Sigmoid colon (tissue), 7 donors: ENCODE data around the gene MEA1. TPM values are rescaled to one million over a fixed set of nuclear protein-coding genes. Genes with fewer than 3 reads are reported as not detected.

ENCODE experiments used
- DNase-seq: peaks from one replicate; pipeline ENCODE4 v3.0.0-alpha.2; 2019
- H3K27ac ChIP-seq, 4 donors: fragments of 200-600 bp; sonication (generic); one replicate each; pipeline ENCODE4 v1.5.1; 2016 to 2019; ENCODE audit warnings: mild to moderate bottlenecking in 1 of 4
- H3K27me3 ChIP-seq, 3 donors: fragments of 200-600 bp; sonication (generic); one replicate each; pipeline ENCODE4 v1.5.1; 2019; ENCODE audit warnings: mild to moderate bottlenecking in 1 of 3
- H3K36me3 ChIP-seq, 4 donors: fragments of 200-600 bp; sonication (generic); one replicate each; pipeline ENCODE4 v1.5.1; 2016 to 2019
- H3K4me1 ChIP-seq, 4 donors: fragments of 200-600 bp; sonication (generic); one replicate each; pipeline ENCODE4 v1.5.1; 2017 to 2019
- H3K4me3 ChIP-seq, 4 donors: fragments of 200-600 bp; sonication (generic); one replicate each; pipeline ENCODE4 v1.5.1; 2017 to 2019; ENCODE audit warnings: mild to moderate bottlenecking in 2 of 4, moderate library complexity in 1 of 4
- H3K9me3 ChIP-seq, 4 donors: fragments of 200-600 bp in 3 of 4; sonication (generic) in 3 of 4; one replicate each; pipeline versions ENCODE4 v1.5.1 to v1.6.1; 2013 to 2019
- CTCF ChIP-seq, 4 experiments: fragments of 450-650 bp in 3 of 4; fragments of 200-600 bp in 1 of 4; IDR thresholded peaks; one replicate each; pipeline ENCODE4 v1.5.1; 2016 to 2019; ENCODE audit warnings: antibody characterized with exemption in 4 of 4, mild to moderate bottlenecking in 3 of 4, moderate library complexity in 2 of 4
- EP300 ChIP-seq, 4 donors: sonication (generic); formaldehyde crosslinking; IDR thresholded peaks; one replicate each; pipeline ENCODE4 v1.6.1; 2017; ENCODE audit warnings: antibody characterized with exemption in 4 of 4
- POLR2A ChIP-seq, 2 donors: fragments of 450-650 bp; IDR thresholded peaks; one replicate each; pipeline ENCODE4 v1.6.1; 2016; ENCODE audit warnings: antibody characterized with exemption in 2 of 2, mild to moderate bottlenecking in 2 of 2, moderate library complexity in 2 of 2
- POLR2AphosphoS5 ChIP-seq, 4 donors: sonication (generic); formaldehyde crosslinking; IDR thresholded peaks; one replicate each; pipeline ENCODE4 v1.6.1; 2017; ENCODE audit warnings: antibody characterized with exemption in 4 of 4
- WGBS, 2 donors: extraction: QIAGEN DNeasy Blood & Tissue Kit; methylation state at CpG; one replicate each; pipeline ENCODE4 v1.1.7; 2013; 5-methylcytosine and 5-hydroxymethylcytosine counted together
- intact Hi-C: fragments of 100-400 bp; cut with DNase I; formaldehyde crosslinking; loops from one replicate; pipeline ENCODE4 v1.15.1; 2023
- polyA plus RNA-seq, 3 donors: library from polyadenylated mRNA; stranded (reverse); fragments of 200-250 nt; gene quantifications; one replicate each; pipeline ENCODE4 v1.2.3, GENCODE V29; 2013
- total RNA-seq, 4 donors: library from RNA; depleted of rRNA; stranded (reverse); fragments of >200 nt; gene quantifications; one replicate each; pipeline ENCODE4 v1.1.0, GENCODE V29; 2016
- donor health status: healthy with polysubstance abuse.
- donor health status: Bipolar disorder and iron deficiency.
- donor health status: healthy.

The MEA1 gene
- total and polyA plus RNA-seq, 7 donors = 49.0 to 93.1 (median 73.8) TPM

DNA sequence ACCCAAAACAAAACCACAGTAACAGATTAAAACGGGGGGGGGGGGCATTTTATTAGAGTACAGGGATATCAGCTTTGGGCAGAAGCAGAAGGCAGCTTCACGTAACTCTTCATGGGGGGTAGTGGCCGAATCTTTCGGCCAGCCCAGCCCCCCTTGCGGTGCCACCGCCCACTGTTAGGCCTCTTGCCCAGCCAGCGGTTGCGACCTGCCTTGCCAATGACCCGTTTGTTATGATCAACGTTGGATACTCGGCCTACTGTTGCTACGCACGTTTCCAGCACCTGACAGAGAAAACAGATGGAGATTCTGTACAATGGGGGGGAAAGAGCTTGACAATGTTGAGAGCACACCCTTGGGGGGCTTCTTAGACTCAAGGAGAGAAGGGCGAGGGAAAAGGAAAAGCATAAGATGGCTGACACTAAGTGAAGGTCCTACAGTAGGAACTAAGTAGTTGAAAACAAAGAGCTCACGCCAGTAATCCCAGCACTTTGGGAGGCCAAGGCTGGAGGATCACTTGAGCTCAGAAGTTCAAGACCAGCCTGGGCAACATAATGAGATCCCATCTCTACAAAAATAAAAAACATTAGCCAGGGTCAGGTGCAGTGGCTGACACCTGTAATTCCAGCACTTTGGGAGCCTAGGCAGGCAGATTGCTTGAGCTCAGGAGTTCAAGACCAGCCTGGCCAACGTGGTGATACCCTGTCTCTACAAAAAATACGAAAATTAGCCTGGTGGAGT, 40.6 kb upstream of the MEA1 start:
- peaks cover 0 to 29% (median 23%) of the 10 kb centered on the region in 4 donors for H3K4me1 ChIP-seq
- peak overlapping the region; percentile 92 to 95 (median 94) for H3K27ac ChIP-seq
- DNase-seq = no peak
- peaks cover 3 to 39% (median 8%) of the 10 kb centered on the region in 4 donors for H3K36me3 ChIP-seq
- WGBS, 2 donors = 76 to 78% methylated on average over 17 of the region's 17 CpGs
- peak overlapping the region; percentile 48 to 78 (median 71) for H3K4me3 ChIP-seq
- intact Hi-C loops = loop anchor here (2.0 to 5.0 kb wide), 2 partner anchors 76 to 88 kb away; partner anchors contain the start of gene PEX6
- TF ChIP-seq POLR2A (IDR thresholded peaks at IDR 0.05) (no peak), CTCF (IDR thresholded peaks at IDR 0.05) (no peak), POLR2AphosphoS5 (IDR thresholded peaks at IDR 0.05) (no peak), EP300 (IDR thresholded peaks at IDR 0.05) (no peak)
- H3K27me3 ChIP-seq = no peaks in the 10 kb centered on the region
- no peaks in the 10 kb centered on the region for H3K9me3 ChIP-seq

DNA sequence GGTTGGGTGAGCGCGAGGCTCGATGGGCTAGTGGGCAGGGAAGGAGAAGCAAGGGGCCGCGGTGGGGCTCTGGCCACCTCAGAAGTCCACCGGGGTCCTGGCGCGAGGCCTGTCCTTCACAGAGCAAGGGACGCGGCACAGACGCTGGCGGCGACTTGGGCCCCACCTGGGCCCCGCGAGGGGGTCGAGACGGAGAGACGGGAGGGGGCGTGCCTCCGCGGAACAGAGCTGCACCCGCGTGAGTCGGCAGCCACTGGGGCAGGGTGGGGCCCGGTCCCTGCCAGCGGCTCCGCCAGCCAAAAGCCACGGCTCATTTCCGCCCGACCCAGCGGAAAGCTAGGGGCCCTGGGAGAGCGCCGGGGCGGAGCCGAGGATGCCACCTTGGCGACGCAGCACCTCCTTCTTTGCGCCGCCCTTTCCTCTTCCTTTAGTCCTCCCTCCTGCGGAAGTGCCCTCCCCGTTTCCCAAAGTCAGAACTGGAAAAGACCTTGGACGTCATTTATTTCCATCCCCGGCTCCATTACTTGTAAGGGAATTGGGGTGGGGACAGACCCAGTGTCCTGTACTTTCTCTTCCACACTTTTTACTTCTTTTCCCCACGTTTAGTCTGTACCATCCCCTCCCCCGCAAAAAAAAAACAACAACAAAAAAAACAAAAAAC, 39.9 kb upstream of the MEA1 start, which contains the start of gene CUL7:
Gene CUL7 (minus strand): TSS at position 307 of the 661 bp plus-strand sequence. CDS start 1,063 bp downstream, outside the sequence.
- Histone ChIP-seq H3K27ac (peak within 1 kb of the TSS; percentile 92 to 95 (median 94)), H3K4me3 (peak within 1 kb of the TSS; percentile 48 to 78 (median 71)), H3K36me3 (peaks cover 3 to 46% (median 12%) of the 10 kb centered on the region in 4 donors), H3K4me1 (peaks cover 0 to 26% (median 21%) of the 10 kb centered on the region in 4 donors), H3K9me3 (no peaks in the 10 kb centered on the region), H3K27me3 (no peaks in the 10 kb centered on the region)
- WGBS, 2 donors = 2% methylated on average over 45 of the region's 45 CpGs
- TF ChIP-seq POLR2A (IDR thresholded peaks at IDR 0.05) = peak in 1 of 2 donors; percentile 67
- TF ChIP-seq POLR2AphosphoS5 (IDR thresholded peaks at IDR 0.05) = peak; percentile 66 to 86 (median 80)
- no peak for TF ChIP-seq EP300 (IDR thresholded peaks at IDR 0.05)
- intact Hi-C loops = loop anchor here (2.0 to 5.0 kb wide), 3 partner anchors 33 to 89 kb away; partner anchors contain the start of genes PEX6 and RRP36
- peak; percentile 95 for DNase-seq

DNA sequence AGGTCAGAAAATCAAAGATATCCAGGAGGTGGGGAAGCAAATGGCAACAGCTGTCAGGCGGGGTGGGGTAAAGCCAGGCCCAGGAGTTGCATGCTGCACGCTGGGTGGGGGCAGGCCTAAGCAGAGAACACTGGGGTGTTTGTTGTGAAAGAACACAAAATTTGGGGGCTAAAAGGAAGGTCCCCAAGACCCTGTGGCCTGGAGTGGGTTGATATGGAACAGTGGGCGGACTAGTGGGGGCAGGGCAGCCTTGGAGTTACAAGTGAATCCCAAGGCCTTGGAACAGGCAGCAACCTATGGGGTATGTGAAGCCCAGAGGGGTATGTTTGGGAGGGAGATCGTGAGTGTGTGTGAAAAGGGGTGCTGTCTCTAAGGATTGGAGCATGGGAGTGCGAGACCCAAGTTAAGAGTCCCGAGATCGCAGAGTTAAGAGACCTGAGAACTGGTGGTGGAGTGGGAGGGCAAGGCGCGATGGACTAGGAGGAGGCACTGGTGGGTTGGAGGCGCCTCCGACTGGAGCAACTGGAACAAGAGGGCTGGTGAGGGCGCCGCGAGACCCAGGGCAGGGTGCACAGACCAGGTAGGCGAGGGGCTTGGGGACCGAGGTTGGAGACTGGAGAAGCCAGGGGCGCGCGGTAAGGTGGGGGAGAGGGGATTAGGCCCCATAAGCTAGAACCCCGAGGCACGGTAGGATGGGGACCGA, 39.2 kb upstream of the MEA1 start:
- peaks cover 3 to 51% (median 12%) of the 10 kb centered on the region in 4 donors for H3K36me3 ChIP-seq
- peak overlapping the region; percentile 48 to 78 (median 71) for H3K4me3 ChIP-seq
- no peak for DNase-seq
- 10 to 15% methylated on average over 22 of the region's 22 CpGs for WGBS, 2 donors
- H3K9me3 ChIP-seq = no peaks in the 10 kb centered on the region
- H3K27me3 ChIP-seq = no peaks in the 10 kb centered on the region
- peak overlapping the region; percentile 92 to 95 (median 94) for H3K27ac ChIP-seq
- TF ChIP-seq POLR2AphosphoS5 (IDR thresholded peaks at IDR 0.05) (no peak), CTCF (IDR thresholded peaks at IDR 0.05) (no peak), POLR2A (IDR thresholded peaks at IDR 0.05) (no peak), EP300 (IDR thresholded peaks at IDR 0.05) (no peak)
- intact Hi-C loops = loop anchor here (2.0 to 5.0 kb wide), 2 partner anchors 32 to 89 kb away; partner anchors contain the start of gene RRP36
- H3K4me1 ChIP-seq = peaks cover 0 to 19% (median 14%) of the 10 kb centered on the region in 4 donors

DNA sequence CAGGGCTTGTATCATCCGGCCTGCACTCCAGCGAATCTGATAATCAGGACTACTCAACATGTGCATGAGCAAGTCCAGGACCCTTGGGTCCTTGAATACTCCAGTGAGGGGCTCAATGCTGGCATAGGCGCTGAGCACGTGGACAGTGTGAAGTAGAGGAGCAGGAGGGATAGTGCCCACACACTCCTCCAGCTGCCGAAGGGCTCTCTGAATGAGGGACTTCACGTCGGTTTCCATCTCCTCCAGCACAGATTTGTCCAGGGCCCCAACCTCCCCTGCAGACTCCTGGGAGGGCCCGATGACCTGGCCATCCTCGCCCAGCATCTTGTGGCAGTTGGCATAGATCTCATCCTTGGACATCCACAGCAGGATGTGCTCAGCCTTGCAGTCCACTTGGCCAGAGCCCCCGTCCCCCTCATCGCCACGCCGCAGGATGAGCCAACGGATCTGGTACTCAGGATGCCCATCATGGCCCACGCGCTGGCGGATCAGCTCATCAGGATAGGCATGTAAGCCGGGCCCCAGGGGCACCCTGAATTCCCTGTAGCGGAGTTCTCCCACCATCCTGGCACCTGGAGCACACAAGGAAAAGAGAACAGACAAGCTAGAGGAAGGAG, 38.6 kb upstream of the MEA1 start:
- intact Hi-C loops = loop anchor here (2.0 to 5.0 kb wide), 2 partner anchors 32 to 90 kb away; partner anchors contain the start of gene RRP36
- Histone ChIP-seq H3K4me3 (no peak overlapping the region), H3K4me1 (peaks cover 0 to 17% (median 11%) of the 10 kb centered on the region in 4 donors), H3K27ac (peak overlapping the region; percentile 92 to 95 (median 94)), H3K9me3 (no peaks in the 10 kb centered on the region), H3K36me3 (peaks cover 3 to 52% (median 12%) of the 10 kb centered on the region in 4 donors), H3K27me3 (no peaks in the 10 kb centered on the region)
- 90 to 95% methylated on average over 19 of the region's 19 CpGs for WGBS, 2 donors
- TF ChIP-seq POLR2AphosphoS5 (IDR thresholded peaks at IDR 0.05) (no peak), EP300 (IDR thresholded peaks at IDR 0.05) (no peak), CTCF (IDR thresholded peaks at IDR 0.05) (no peak), POLR2A (IDR thresholded peaks at IDR 0.05) (no peak)
- DNase-seq = no peak
